Measurements from ENCODE around the gene WDSUB1.
A peak's percentile ranks its signal among the peaks of the same experiment; 100 is the strongest.

WDSUB1 gene, protein sequence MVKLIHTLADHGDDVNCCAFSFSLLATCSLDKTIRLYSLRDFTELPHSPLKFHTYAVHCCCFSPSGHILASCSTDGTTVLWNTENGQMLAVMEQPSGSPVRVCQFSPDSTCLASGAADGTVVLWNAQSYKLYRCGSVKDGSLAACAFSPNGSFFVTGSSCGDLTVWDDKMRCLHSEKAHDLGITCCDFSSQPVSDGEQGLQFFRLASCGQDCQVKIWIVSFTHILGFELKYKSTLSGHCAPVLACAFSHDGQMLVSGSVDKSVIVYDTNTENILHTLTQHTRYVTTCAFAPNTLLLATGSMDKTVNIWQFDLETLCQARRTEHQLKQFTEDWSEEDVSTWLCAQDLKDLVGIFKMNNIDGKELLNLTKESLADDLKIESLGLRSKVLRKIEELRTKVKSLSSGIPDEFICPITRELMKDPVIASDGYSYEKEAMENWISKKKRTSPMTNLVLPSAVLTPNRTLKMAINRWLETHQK

DNA sequence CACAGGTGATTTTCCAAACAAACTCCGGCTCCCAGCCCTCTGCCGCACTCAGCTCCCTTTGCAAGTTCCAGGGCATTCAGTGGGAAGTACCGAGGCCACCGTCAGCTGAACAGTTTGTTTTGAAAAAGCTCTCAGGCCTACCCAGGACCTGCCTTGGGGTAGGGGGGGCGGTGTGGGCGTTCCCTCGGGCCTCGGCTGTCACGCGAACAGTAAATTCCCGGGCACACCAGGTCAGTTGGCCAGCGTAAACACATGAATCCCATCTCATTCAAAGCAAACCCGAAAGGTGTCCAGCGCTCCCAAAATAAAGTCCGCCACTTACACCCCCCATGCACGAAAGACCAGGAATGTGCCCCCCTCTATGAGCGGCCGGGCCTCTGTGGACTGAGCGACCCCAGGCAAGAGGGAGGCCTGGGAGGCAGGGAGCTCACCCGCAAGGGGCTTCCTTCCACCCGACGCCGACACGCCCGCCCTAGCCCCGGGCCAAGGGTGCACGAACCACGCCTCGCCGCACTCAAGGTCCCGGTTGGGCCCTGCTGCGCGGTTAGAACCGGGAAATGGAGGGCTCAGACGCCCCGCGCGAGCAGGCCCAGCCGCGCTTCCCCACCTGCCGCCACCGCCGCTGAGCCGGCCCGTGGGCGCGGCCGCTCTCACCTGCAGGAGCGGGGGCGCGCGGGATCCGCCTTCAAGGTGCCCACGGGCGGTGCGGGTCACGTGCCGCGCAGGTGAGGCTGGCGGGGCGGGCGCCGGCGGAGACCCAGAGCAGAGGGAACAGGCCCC is at the start of gene WDSUB1:
TSS of gene WDSUB1 (minus strand) at position 775 of the 780 bp plus-strand sequence. CDS start 3,634 bp downstream, outside the sequence.
- DNase-seq (ENCODE audit: low spot score): no peak

DNA sequence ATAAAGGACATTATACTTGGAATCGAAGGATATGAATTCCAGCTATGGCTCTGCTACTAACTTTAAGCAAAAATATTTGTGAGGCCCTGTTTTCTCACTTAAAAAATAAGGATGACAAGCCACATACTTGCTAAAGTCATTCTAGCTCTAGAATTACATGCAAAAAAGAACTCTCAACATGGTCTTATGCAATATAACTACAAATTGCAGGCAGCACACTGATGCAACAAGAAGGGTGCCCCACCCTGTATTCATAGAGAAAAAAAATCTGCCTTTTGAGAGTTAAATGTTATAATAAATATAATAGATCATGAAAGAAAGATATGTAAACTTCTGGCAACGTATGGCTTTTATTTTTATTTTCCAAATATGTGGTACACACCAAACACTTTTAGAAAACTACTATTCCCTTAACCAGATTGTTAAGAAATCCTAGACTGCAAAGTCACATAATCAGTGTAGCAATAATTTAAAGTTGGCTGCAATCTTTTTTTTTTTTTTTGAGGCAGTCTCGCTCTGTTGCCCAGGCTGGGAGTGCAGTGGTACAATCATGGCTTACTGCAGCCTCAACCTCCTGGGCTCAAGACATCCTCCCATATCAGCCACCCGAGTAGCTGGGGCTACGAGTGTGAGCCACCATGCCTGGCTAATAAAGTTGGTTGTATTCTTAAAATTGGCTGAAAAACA is 40.2 kb upstream of the WDSUB1 start:
- no peak for DNase-seq (ENCODE audit: low spot score)

DNA sequence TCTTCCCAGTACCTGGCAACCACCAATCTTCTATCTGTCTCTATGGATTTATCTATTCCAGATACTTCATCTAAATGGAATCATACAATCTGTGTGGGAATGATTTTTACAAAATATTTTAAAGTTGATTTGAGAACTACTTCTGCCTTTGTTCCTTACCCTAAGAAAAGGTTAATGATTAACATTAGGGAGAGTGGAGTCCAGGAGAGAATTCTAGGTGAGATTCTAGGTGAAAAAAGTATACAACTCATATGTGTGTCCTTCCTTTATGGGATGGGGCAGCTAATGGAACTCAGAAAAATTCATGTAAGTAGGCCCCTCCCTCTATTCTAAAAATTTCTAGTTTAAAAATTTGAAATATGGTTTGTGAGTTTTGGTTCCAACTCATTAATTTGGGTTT is 35.9 kb upstream of the WDSUB1 start:
- DNase-seq (ENCODE audit: low spot score): no peak

DNA sequence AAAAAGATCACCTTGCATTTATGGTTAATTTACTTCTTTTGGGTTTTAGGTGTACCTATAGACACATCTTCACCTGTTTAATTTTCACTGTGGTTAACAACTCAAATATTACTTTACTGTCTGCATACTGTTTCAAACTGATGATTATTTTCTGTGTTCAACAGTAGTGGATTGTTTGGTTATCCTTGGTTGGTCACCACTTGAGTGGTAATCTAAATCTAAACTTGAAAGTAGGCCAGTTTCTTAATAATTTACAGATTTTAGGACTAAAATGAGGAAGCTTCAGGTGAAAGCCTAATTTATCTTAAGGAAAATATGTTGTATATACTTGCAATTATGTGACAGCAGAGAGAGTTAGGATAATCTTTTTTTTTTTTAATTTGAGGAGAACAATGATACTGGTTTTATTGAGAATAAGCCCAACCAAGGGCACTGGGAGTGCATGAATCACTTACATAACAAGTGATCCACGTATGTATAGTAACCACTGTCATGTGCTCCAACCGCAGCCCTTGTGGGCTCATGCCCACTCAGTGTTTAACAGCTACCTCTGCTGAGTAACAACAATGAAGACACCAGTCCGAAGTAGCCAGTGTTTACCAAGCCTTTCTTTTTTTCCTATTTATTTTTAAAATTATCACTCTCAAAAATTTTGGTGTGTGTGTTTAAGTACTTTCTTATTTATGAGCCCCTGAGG is 31.0 kb upstream of the WDSUB1 start:
- DNase-seq (ENCODE audit: low spot score): no peak

DNA sequence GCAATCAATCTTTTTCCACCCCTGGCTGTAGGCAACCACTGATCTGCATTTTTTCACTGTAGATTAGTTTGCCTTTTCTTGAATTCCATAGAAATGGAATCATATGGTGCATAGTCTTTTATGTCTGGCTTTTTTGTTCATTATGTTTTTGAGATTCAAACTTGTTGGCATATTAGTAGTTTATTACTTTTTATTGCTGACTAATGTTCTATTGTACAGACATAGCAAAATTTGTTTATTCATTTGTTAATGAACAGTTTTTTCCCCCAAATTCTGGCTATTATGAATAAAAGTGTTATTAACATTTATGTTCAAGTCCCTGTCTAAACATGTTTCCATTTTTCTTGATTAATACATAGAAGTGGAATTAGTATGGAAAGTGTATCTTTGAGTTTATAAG is 21.4 kb upstream of the WDSUB1 start:
- no peak for DNase-seq (ENCODE audit: low spot score)

DNA sequence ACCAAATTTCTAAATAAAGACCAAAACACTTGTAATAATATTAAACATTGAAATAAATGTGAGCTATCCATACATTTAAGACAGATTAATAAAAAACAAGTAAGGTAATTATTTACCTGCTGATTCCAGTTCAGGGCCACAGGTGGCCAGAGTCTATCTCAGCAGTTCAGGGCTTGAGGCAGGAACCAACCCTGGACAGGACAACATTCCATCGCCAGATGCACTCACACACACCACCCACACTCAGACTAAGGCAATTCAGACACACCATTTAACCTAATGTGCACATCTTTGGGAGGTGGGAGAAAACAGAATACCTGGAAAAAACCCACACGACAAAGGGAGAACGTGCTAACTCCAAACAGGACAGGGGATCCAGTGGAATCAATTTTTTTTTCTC is 14.1 kb upstream of the WDSUB1 start:
- DNase-seq (ENCODE audit: low spot score): no peak

DNA sequence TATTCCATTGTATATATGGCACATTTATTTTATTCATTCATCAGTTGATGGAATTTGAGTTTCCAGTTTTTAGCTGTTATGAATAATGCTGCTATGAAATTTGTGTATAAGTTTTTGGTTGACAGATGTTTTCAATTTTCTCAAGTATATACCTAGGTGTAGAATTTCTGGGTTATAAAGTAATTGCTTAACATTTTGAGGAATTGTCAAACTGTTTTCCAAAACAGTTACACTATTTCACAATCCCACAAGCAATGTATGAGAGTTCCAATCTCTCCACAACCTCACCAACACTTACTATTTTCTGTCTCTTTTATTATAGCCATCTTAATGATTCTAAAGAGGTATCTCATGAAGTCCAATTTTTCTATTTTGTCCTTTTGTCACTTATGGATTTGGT is 12.5 kb upstream of the WDSUB1 start:
- no peak for DNase-seq (ENCODE audit: low spot score)

DNA sequence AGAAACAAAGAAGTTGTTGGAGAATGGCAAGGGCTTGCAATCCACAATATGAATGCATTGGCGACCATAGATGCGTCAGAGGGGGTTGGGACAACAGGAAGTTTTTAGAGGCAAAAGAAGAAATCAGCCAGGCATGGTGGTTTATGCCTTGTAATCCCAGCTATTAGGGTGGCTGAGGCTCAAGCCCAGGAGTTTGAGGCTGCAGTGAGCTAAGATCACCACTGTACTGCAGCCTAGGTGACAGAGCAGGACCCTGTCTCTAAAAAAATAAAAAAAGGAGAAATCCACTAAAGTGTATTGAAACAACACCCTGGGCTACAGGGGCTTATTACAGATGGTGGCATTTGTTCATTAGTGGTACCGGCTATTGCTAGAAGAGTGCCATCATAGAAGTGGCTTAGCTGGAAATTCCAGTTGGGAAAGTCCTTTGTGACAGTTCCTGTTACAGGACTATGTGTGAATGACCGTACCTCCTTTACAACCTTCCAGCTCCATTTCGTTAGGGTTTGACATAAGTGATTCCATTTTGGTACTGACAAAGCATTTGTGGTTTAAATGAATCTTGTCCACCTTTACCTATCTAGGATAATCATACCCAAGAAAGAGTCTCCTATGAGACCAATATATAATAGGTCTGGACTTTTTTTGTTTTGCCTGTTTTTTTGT is 10.7 kb upstream of the WDSUB1 start:
- no peak for DNase-seq (ENCODE audit: low spot score)

DNA sequence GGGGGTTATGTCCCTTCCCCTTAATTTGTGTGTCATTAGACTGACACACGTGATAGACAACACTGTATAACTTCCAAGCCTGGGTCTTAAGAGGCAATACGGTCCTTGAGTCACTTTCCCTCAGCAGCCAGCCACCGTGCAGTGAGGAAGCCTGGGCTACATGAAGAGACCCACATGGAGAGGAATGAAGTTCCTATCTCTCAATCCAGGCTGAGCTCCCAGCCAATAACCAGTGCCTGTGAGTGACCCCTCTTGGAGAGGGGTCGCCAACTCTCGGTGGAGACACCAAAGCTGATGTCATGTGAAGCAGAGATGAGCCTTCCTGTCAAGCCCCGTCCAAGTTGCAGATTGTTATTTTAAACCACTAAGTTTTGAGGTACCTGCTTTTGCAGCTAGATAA is 5.7 kb upstream of the WDSUB1 start:
- DNase-seq (ENCODE audit: low spot score): no peak

DNA sequence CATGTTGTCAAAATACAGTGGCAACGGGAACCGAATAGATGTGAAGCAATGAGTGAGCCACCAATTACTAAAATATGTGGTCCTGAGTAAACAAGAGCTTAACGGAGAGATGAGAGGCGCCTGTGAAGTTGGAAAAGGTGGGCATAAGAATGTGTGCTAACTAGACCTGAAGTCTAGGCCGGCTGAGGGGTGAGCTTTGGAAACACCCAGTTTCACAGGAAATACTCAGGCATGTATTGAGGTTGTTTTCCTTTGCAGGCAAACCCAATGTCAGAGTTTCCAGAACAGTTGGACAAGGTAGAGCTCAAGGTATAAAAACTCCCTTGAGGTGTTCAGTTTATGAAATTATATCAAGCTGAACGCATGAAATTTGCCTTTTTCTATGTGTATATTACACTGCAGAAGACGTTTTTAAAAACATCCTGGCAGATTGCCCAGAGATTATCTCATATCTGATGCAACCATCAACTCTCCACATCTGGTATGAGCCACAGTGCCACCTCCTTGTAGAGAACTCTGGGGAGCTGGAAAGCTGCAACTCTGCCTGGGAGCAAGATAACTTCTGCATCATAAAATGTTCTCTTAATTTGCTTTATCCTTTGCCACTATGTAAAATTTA is 3.9 kb upstream of the WDSUB1 start:
- no peak for DNase-seq (ENCODE audit: low spot score)

DNA sequence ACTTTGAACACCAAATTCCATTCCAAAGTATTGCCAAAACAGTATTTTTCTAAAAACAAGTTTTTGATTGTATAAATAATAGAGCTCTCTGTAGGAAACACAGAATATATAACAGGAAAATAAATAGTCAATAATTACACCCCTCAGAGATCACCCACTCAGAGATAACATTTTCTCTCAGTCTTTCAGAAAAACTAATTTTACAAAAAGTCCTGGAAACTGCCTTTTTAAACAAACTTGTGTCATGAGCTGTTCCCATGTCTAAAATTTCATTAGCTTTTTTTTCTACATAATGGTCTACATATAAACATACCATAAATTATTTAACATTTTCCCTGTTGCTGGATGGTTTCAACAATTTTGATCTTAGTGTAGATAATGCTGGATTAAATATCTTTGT is 1.2 kb upstream of the WDSUB1 start:
- DNase-seq (ENCODE audit: low spot score): no peak

DNA sequence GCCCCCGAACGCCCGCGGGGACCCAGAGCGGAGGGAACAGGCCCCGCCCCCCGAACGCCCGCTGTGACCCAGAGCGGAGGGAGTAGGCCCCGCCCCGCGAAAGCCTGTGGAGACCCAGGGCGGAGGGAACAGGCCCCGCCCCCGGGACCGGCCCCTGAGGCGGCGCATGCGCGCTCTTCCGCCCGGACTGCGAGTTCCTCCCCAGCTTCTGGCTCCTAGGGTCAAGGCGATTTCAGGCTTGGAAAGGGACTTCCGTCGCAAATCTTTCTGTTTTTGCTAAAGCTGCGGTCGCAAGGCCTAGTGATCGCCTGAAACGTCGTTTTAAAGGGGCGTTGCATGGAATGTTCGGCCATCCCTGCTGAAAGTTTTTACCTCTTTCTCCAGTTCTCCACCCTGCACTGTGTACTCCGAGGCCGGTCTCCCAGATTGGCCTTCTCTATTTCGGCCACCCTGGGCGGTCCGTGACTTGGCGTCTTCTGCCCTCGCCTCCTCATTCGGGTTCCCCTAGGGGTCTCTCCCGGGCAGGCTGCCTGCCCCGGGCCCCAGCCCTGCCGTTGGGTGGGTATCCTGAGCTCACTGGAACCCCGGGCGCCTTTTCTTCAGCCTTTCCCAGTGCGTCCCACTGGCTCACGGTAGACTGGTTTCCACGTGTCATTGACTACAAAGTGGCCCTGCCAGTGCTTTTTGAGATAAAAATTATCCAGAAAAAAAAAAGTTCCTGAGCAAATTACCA is 372 bp upstream of the WDSUB1 start:
- DNase-seq (ENCODE audit: low spot score): peak; percentile 98

DNA sequence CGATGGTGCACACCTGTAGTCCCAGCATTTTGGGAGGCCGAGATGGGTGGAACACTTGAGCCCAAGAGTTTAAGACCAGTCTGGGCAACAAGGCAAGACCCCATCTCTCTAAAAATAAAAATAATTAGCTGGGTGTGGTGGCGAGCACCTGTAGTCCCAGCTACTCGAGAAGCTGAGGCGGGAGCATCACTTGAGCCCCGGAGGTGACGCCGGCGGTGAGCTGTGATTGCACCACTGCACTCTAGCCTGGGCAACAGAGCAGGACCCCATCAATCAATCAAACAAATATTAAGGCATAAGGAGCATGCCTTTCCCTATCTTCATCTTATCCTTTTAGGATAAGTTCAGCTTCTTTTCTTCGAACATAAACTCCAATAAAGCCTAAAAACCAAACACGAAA is 1.1 kb downstream of the WDSUB1 start:
- DNase-seq (ENCODE audit: low spot score): no peak

DNA sequence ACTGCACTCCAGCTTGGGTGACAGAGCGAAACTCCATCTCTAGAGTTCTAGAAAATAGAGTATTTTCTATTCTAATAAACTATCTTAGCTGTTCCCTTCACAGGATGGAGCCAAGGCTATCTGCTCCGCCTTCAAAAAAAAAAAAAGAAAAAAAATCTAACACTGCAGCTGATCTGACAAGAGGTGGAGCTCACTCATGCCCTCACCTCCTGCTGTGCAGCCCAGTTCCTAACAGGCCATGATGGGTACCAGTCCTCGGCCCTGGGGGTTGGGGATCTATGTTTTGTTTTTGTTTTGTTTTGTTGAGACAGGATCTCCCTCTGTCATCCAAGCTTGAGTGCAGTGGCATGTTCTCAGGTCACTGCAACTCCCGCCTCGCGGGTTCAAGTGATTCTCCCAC is 3.0 kb downstream of the WDSUB1 start:
- DNase-seq (ENCODE audit: low spot score): no peak

DNA sequence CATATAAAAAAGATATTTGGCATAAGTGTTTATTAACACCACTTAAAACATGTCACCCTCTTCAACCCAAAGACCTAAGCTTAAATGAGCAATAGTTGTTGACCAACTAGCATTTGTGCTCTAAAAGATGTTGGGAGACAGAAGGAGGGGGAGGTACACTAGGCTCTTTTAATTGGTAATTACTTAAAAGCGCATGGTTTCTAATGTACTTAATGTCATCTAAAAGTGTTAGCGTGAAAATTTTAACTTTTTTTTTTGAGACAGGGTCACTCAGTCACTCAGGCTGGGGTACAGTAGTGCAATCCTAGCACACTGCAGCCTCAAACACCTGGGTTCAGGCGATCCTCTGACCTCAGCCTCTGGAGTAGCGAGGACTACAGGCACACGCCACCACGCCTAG is 5.5 kb downstream of the WDSUB1 start:
- no peak for DNase-seq (ENCODE audit: low spot score)

DNA sequence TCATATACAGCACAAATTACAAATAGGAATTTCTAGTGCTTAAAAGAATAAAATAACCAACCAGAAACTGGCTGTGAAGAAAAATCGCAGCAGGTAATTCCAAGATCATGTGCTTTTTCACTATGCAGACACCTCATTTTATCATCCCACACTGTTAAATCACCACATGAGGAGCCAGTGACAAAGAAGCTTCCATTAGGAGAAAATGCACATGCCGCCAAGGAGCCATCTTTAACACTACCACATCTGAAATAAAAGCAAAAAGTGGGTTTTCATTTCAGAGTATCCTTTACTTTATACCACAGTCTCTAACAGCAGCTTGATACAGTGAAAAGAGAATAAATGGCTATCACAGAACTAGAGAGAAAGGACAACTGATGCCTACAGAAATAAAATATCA is 6.8 kb downstream of the WDSUB1 start:
- no peak for DNase-seq (ENCODE audit: low spot score)

DNA sequence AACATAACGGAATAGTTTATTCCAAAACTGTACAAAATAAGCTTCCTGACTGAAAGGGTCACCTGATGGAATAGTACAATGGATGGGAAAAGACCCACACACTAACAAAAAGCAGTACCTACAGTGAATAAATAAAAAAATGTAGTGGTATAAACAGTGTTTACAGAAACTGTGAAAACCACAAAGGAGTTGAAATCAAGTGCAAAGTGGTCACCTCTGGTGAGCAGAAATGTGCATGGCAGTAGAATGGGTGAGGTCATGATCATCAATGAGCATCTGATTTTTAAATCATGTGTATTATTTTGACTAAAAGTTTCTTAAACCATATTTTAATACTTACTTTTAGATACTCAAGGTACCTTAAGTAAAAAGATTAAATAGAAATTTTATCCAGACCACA is 11.4 kb downstream of the WDSUB1 start:
- no peak for DNase-seq (ENCODE audit: low spot score)

DNA sequence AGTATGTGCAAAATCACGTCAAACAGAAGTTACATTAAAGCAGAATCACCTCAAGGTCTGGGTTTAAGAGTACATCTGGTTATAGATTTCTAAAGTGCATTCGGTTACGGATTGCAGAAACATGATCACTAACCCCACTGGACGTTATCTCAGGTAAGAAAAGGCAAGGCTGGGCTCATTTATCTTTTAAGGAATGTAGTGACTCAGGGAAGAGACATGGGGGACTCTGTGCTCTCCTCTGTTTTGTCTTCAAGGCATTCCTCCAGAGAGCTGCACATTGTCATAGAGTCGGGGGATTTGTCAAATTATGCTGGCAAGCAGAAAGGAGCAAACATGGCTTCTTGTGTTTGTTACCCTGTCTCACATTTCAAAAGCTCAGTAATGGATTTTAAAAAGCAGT is 14.3 kb downstream of the WDSUB1 start:
- no peak for DNase-seq (ENCODE audit: low spot score)

DNA sequence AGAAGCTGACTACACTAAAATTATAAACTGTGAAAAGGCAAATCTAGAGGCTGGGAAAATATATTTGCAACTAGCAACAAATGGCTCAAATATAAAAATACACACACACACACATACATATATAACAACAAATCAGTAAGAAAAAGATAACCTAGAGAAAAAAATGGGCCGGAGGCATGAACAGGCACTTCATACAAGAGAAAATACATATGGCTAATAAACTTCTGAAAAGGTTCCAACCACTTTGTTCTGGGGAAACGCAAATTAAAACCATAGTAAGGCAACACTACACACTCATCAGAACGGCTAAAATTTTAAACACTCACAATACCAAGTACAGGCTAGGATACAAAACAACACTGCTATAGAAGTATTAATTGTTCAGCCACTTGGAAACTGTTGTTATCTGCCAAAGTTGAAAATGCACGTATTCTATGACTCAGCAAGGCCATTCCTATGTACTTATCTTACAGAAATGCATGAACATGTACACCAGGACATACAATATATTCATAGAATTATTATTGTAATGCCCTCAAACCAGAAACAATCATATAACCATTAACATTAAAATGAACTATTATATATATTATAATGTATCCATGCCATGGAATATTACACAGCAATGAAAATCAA is 15.6 kb downstream of the WDSUB1 start:
- no peak for DNase-seq (ENCODE audit: low spot score)

DNA sequence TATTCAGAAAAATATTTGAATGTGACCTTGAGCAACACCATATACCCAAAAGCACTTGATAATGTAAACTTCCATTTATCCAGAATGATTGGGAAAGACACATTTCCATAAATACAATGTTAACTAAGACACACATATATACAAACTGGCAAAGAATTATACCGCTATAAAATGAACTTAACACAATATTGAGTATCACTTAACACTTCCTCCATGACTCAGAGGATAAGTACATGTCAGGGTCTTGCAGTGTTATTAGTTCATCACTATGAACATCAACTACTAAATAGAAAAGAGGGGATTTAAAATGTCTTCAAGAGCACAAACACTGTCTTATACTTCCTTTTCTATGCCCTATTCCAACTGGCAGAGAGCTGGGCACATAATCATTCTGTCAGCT is 18.6 kb downstream of the WDSUB1 start:
- DNase-seq (ENCODE audit: low spot score): no peak

Measured in germinal center (tissue), 1 donor.